ENCODE data around the gene NFATC3. TPM values are rescaled to one million over a fixed set of nuclear protein-coding genes. Genes with fewer than 3 reads are reported as not detected.
A peak's percentile ranks its signal among the peaks of the same experiment; 100 is the strongest.

NFATC3 gene
- total and polyA plus RNA-seq, 2 donors (not counting 1 experiment from before 2014, with no cell fraction given), result 33.4 to 115 TPM

GRCh38 chr16:68094614-68094934, 9.4 kb downstream of the NFATC3 start:
- TF ChIP-seq EZH2 (IDR thresholded peaks at IDR 0.05; ENCODE audit: borderline replicate concordance, insufficient read depth, low read depth, low read length, poor library complexity, severe bottlenecking), result no peak
- TF ChIP-seq, protein P1, sequence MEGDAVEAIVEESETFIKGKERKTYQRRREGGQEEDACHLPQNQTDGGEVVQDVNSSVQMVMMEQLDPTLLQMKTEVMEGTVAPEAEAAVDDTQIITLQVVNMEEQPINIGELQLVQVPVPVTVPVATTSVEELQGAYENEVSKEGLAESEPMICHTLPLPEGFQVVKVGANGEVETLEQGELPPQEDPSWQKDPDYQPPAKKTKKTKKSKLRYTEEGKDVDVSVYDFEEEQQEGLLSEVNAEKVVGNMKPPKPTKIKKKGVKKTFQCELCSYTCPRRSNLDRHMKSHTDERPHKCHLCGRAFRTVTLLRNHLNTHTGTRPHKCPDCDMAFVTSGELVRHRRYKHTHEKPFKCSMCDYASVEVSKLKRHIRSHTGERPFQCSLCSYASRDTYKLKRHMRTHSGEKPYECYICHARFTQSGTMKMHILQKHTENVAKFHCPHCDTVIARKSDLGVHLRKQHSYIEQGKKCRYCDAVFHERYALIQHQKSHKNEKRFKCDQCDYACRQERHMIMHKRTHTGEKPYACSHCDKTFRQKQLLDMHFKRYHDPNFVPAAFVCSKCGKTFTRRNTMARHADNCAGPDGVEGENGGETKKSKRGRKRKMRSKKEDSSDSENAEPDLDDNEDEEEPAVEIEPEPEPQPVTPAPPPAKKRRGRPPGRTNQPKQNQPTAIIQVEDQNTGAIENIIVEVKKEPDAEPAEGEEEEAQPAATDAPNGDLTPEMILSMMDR (IDR thresholded peaks at IDR 0.05), result peak; percentile 2
- POLR2A ChIA-PET, result interaction anchor here (1.5 kb wide), 1 partner anchor 10 kb away, joined by 14 read pairs; the partner anchor contains the start of gene NFATC3
- Histone ChIP-seq H3K9ac (ENCODE audit: low read length) (no peak overlapping the region), H3K36me3 (replicated peaks in 1 of 2; ENCODE audit: control extremely low read depth in 1 of 2, control insufficient read depth in 1 of 2, extremely low read depth in 1 of 2, insufficient read depth in 2 of 2, low read length in 1 of 2) (peaks cover 0 to 9% of the 10 kb centered on the region in 2 experiments), H3K27me3 (replicated peaks in 1 of 4; ENCODE audit: control extremely low read depth in 1 of 4, control insufficient read depth in 3 of 4, insufficient read depth in 4 of 4, low read length in 3 of 4) (no peaks in the 10 kb centered on the region), H3K9me3 (ENCODE audit: control extremely low read depth in 1 of 3, control insufficient read depth in 2 of 3, insufficient read depth in 1 of 3, low read length in 2 of 3) (no peaks in the 10 kb centered on the region), H3K4me3 (ENCODE audit: control extremely low read depth in 1 of 5, extremely low read depth in 1 of 5, insufficient read depth in 1 of 5, low read depth in 2 of 5, low read length in 4 of 5) (no peak overlapping the region), H2AFZ (ENCODE audit: insufficient read depth, low read depth, low read length, poor library complexity, severe bottlenecking) (no peak overlapping the region), H3K27ac (ENCODE audit: low read length in 2 of 2) (peak overlapping the region; percentile 22 to 54), H3K4me2 (replicated peaks; ENCODE audit: low read depth, low read length, poor library complexity, severe bottlenecking) (peak overlapping the region; percentile 39), H3K79me2 (ENCODE audit: control insufficient read depth, insufficient read depth, low read length) (peaks cover 100% of the 10 kb centered on the region), H4K20me1 (ENCODE audit: control insufficient read depth, insufficient read depth, low read length, poor library complexity, severe bottlenecking) (peaks cover 73% of the 10 kb centered on the region), H3K4me1 (ENCODE audit: control insufficient read depth in 2 of 2, insufficient read depth in 2 of 2, low read length in 2 of 2) (peaks cover 57 to 71% of the 10 kb centered on the region in 2 donors)
- Mint-ChIP-seq H3K27ac (peak overlapping the region; percentile 70), H3K4me3 (peak overlapping the region; percentile 46), H3K4me1 (peaks cover 74% of the 10 kb centered on the region), H3K9me3 (ENCODE audit: insufficient read depth) (no peaks in the 10 kb centered on the region), H3K27me3 (no peaks in the 10 kb centered on the region)
- intact Hi-C loops (cut with micrococcal nuclease), result loop anchor here (1.0 kb wide), 2 partner anchors 22 to 135 kb away; no protein-coding TSS in a partner anchor
- ATAC-seq (ENCODE audit: low read depth) (no peak), DNase-seq (no peak)
- WGBS (ENCODE audit: insufficient coverage), result no CpG with 5 or more reads among the region's 4 CpGs
- CTCF ChIA-PET, result interaction anchor here (0.7 to 4.8 kb wide), 13 partner anchors 10 to 213 kb away, joined by 3 to 57 read pairs (median 7); partner anchors contain the start of gene NFATC3

DNA sequence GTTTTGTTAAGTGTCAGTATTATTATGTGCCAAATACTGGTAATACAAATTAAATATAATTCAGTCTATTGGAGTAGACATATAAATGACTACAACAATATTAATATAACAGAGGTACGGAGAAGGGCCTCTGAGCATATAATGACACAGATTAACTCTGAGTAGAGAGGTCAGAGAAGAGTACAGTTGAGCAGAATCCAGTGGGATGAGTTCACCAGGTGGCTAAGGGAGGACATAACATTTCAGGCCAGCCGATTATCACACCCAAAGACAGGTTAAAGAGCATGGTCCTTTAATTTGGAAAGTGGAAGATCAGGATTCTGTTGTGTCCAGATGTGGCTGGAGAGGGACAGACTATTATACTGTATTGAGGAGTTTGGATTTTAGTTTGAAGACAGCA, 11.3 kb downstream of the NFATC3 start:
- ChIA-PET CTCF (interaction anchor here (0.6 to 4.4 kb wide), 3 partner anchors 12 to 26 kb away, joined by 4 to 27 read pairs (median 5); partner anchors contain the start of gene NFATC3), POLR2A (interaction anchor here (0.5 kb wide), 1 partner anchor 181 kb away, joined by 4 read pairs; no protein-coding TSS in a partner anchor)
- intact Hi-C loops (cut with micrococcal nuclease), result no loop called here
- Mint-ChIP-seq H3K27ac (peak overlapping the region; percentile 2), H3K9me3 (ENCODE audit: insufficient read depth) (no peaks in the 10 kb centered on the region), H3K4me1 (peaks cover 72% of the 10 kb centered on the region), H3K4me3 (no peak overlapping the region), H3K27me3 (no peaks in the 10 kb centered on the region)
- H3K36me3 ChIP-seq (replicated peaks in 1 of 2; ENCODE audit: control extremely low read depth in 1 of 2, control insufficient read depth in 1 of 2, extremely low read depth in 1 of 2, insufficient read depth in 2 of 2, low read length in 1 of 2), result peaks cover 0 to 9% of the 10 kb centered on the region in 2 experiments
- peaks cover 85% of the 10 kb centered on the region for H4K20me1 ChIP-seq (ENCODE audit: control insufficient read depth, insufficient read depth, low read length, poor library complexity, severe bottlenecking)
- H3K4me3 ChIP-seq (ENCODE audit: control extremely low read depth in 1 of 5, extremely low read depth in 1 of 5, insufficient read depth in 1 of 5, low read depth in 2 of 5, low read length in 4 of 5), result no peak overlapping the region
- TF ChIP-seq, protein P1 (IDR thresholded peaks at IDR 0.05), result no peak
- TF ChIP-seq EZH2 (IDR thresholded peaks at IDR 0.05; ENCODE audit: borderline replicate concordance, insufficient read depth, low read depth, low read length, poor library complexity, severe bottlenecking), result no peak
- peaks cover 56 to 64% of the 10 kb centered on the region in 2 donors for H3K4me1 ChIP-seq (ENCODE audit: control insufficient read depth in 2 of 2, insufficient read depth in 2 of 2, low read length in 2 of 2)
- DNase-seq (no peak), ATAC-seq (ENCODE audit: low read depth) (no peak)
- H3K9ac ChIP-seq (ENCODE audit: low read length), result no peak overlapping the region
- no peaks in the 10 kb centered on the region for H3K27me3 ChIP-seq (replicated peaks in 1 of 4; ENCODE audit: control extremely low read depth in 1 of 4, control insufficient read depth in 3 of 4, insufficient read depth in 4 of 4, low read length in 3 of 4)
- peaks cover 0 to 3% (median 0%) of the 10 kb centered on the region in 3 donors for H3K9me3 ChIP-seq (ENCODE audit: control extremely low read depth in 1 of 3, control insufficient read depth in 2 of 3, insufficient read depth in 1 of 3, low read length in 2 of 3)
- no peak overlapping the region for H2AFZ ChIP-seq (ENCODE audit: insufficient read depth, low read depth, low read length, poor library complexity, severe bottlenecking)
- H3K79me2 ChIP-seq (ENCODE audit: control insufficient read depth, insufficient read depth, low read length), result peaks cover 100% of the 10 kb centered on the region
- 100% methylated on average over 1 of the region's 2 CpGs for WGBS (ENCODE audit: insufficient coverage)
- no peak overlapping the region for H3K4me2 ChIP-seq (replicated peaks; ENCODE audit: low read depth, low read length, poor library complexity, severe bottlenecking)
- H3K27ac ChIP-seq (ENCODE audit: low read length in 2 of 2), result peak overlapping the region in 1 of 2 donors; percentile 15

All from B cell (primary cell).